ENCODE results near the gene AFG1L.

AFG1L gene

GRCh38 chr6:108494434-108494833, 199.6 kb downstream of the AFG1L start:
- no peak overlapping the region for H2AFZ ChIP-seq (ENCODE audit: low read depth)
- H3K4me2 ChIP-seq: no peak overlapping the region
- TF ChIP-seq, protein P1, sequence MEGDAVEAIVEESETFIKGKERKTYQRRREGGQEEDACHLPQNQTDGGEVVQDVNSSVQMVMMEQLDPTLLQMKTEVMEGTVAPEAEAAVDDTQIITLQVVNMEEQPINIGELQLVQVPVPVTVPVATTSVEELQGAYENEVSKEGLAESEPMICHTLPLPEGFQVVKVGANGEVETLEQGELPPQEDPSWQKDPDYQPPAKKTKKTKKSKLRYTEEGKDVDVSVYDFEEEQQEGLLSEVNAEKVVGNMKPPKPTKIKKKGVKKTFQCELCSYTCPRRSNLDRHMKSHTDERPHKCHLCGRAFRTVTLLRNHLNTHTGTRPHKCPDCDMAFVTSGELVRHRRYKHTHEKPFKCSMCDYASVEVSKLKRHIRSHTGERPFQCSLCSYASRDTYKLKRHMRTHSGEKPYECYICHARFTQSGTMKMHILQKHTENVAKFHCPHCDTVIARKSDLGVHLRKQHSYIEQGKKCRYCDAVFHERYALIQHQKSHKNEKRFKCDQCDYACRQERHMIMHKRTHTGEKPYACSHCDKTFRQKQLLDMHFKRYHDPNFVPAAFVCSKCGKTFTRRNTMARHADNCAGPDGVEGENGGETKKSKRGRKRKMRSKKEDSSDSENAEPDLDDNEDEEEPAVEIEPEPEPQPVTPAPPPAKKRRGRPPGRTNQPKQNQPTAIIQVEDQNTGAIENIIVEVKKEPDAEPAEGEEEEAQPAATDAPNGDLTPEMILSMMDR (conservative IDR thresholded peaks at IDR 0.05; ENCODE audit: low read depth, low read length): no peak
- H4K20me1 ChIP-seq (ENCODE audit: insufficient read depth): no peaks in the 10 kb centered on the region
- H3K4me3 ChIP-seq (IDR thresholded peaks at IDR 0.05; ENCODE audit: insufficient read depth, low read depth, low read length): no peak overlapping the region
- H3K79me2 ChIP-seq (ENCODE audit: insufficient read depth, low read depth): no peaks in the 10 kb centered on the region
- no peaks in the 10 kb centered on the region for H3K27me3 ChIP-seq (ENCODE audit: insufficient read depth, low read depth)
- no peak overlapping the region for H3K27ac ChIP-seq
- no peak overlapping the region for H3K9ac ChIP-seq
- H3K4me1 ChIP-seq (ENCODE audit: low read depth, poor library complexity, severe bottlenecking): no peaks in the 10 kb centered on the region
- H3K36me3 ChIP-seq (ENCODE audit: insufficient read depth): no peaks in the 10 kb centered on the region

GRCh38 chr6:108497883-108498282, 203.0 kb downstream of the AFG1L start:
- H3K4me2 ChIP-seq: no peak overlapping the region
- no peak overlapping the region for H3K9ac ChIP-seq
- H3K27ac ChIP-seq: no peak overlapping the region
- H3K36me3 ChIP-seq (ENCODE audit: insufficient read depth): no peaks in the 10 kb centered on the region
- no peaks in the 10 kb centered on the region for H3K79me2 ChIP-seq (ENCODE audit: insufficient read depth, low read depth)
- TF ChIP-seq, protein P1 (conservative IDR thresholded peaks at IDR 0.05; ENCODE audit: low read depth, low read length): no peak; the same call in 1 of the 2 replicates
- H4K20me1 ChIP-seq (ENCODE audit: insufficient read depth): no peaks in the 10 kb centered on the region
- H2AFZ ChIP-seq (ENCODE audit: low read depth): no peak overlapping the region
- H3K4me3 ChIP-seq (IDR thresholded peaks at IDR 0.05; ENCODE audit: insufficient read depth, low read depth, low read length): no peak overlapping the region
- no peaks in the 10 kb centered on the region for H3K27me3 ChIP-seq (ENCODE audit: insufficient read depth, low read depth)
- no peaks in the 10 kb centered on the region for H3K4me1 ChIP-seq (ENCODE audit: low read depth, poor library complexity, severe bottlenecking)

DNA sequence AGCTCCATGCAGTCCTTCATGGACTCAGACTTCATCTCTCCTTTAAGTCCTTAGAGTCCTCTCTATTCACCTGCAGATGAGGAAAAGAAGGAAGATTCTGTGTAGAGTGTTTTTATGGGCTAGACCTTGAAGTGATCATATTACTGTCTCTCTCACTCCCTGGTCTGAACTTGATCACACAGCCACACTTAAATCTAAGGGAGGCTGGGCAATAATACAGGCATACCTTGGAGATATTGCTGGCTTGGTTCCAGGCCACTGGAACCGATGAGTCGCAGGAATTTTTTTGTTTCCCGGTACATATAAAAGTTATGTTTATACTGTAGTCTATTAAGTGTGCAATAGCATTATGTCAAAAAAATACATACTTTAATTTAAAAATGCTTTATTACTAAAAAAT, 206.7 kb downstream of the AFG1L start:
- no peaks in the 10 kb centered on the region for H3K36me3 ChIP-seq (ENCODE audit: insufficient read depth)
- H3K4me1 ChIP-seq (ENCODE audit: low read depth, poor library complexity, severe bottlenecking): no peaks in the 10 kb centered on the region
- H3K4me2 ChIP-seq: no peak overlapping the region
- TF ChIP-seq, protein P1 (conservative IDR thresholded peaks at IDR 0.05; ENCODE audit: low read depth, low read length): no peak
- H4K20me1 ChIP-seq (ENCODE audit: insufficient read depth): no peaks in the 10 kb centered on the region
- H3K9ac ChIP-seq: no peak overlapping the region
- H3K79me2 ChIP-seq (ENCODE audit: insufficient read depth, low read depth): no peaks in the 10 kb centered on the region
- H3K27me3 ChIP-seq (ENCODE audit: insufficient read depth, low read depth): no peaks in the 10 kb centered on the region
- no peak overlapping the region for H2AFZ ChIP-seq (ENCODE audit: low read depth)
- no peak overlapping the region for H3K4me3 ChIP-seq (IDR thresholded peaks at IDR 0.05; ENCODE audit: insufficient read depth, low read depth, low read length)
- no peak overlapping the region for H3K27ac ChIP-seq

DNA sequence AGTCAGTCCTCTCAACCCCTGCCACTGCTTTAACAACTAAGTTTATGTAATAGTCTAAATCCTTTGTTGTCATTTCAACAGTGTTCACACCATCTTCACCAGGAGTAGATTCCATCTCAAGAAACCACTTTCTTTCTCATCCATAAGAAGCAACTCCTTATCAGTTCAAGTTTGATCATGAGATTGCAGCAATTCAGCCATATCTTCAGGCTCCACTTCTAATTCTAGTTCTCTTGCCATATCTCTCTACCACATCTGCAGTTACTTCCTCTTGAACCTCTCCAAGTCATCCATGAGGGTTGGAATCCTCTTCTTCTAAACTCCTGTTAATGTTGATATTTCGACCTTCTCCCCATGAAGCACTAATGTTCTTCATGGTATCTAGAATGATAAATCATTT, 208.0 kb downstream of the AFG1L start:
- TF ChIP-seq, protein P1 (conservative IDR thresholded peaks at IDR 0.05; ENCODE audit: low read depth, low read length): no peak

More for the DNA sequence above, 208.0 kb downstream of the AFG1L start:
- Histone ChIP-seq H3K9ac (no peak overlapping the region), H3K4me1 (ENCODE audit: low read depth, poor library complexity, severe bottlenecking) (no peaks in the 10 kb centered on the region), H3K4me3 (IDR thresholded peaks at IDR 0.05; ENCODE audit: insufficient read depth, low read depth, low read length) (no peak overlapping the region), H3K27ac (no peak overlapping the region), H4K20me1 (ENCODE audit: insufficient read depth) (no peaks in the 10 kb centered on the region), H3K27me3 (ENCODE audit: insufficient read depth, low read depth) (no peaks in the 10 kb centered on the region), H3K4me2 (no peak overlapping the region), H3K79me2 (ENCODE audit: insufficient read depth, low read depth) (no peaks in the 10 kb centered on the region), H2AFZ (ENCODE audit: low read depth) (no peak overlapping the region), H3K36me3 (ENCODE audit: insufficient read depth) (no peaks in the 10 kb centered on the region)

Measured in KMS-11 (cell line).